K562 (cell line): ENCODE results near the gene IRAG1. TPM values are rescaled to one million over a fixed set of nuclear protein-coding genes. Genes with fewer than 3 reads are reported as not detected.
A peak's percentile ranks its signal among the peaks of the same experiment; 100 is the strongest.

Source experiments
- ATAC-seq: fragments of 200-7000 bp; cut with Tn5 transposase; 3 replicates; pipeline ENCODE4 v1.9.1; 2020; ENCODE audit warnings: moderate library complexity
- Bru-seq: library from RNA; stranded (reverse); fragments of 400-500 nt; gene quantifications from one replicate; lab custom pipeline; 2021; lab: Mats Ljungman, UMichigan
- BruChase-seq, 2 experiments: library from RNA; stranded (reverse); fragments of 400-500 nt; gene quantifications; one replicate each; lab custom pipeline; 2021; lab: Mats Ljungman, UMichigan
- BruUV-seq: library from RNA; stranded (reverse); fragments of 400-500 nt; replicated peaks from 2 replicates; lab custom pipeline; 2021; lab: Mats Ljungman, UMichigan
- CTCF ChIA-PET: fragments of 300-600 bp; formaldehyde crosslinking; extraction: SDS; loops from one replicate; lab custom pipeline; 2021; ENCODE audit warnings: low intra/inter-chr PET ratio; lab: Yijun Ruan, JAX
- POLR2A ChIA-PET: fragments of 300-600, 350-650 bp; sonication (Branson Sonifier 250); formaldehyde crosslinking; extraction: SDS; loops from one replicate; lab custom pipeline; 2021; ENCODE audit warnings: antibody characterized with exemption, inconsistent platforms; lab: Yijun Ruan, JAX
- DNase-seq, 4 experiments: peaks; one replicate each; pipeline versions ENCODE4 v3.0.0 to v3.0.0-alpha.2; 2011 to 2018; ENCODE audit warnings: low spot score in 3 of 4, mixed read lengths in 3 of 4; ENCODE audit errors: extremely low read depth in 1 of 4
- FAIRE-seq: peaks from 2 replicates; lab custom pipeline; 2011; peaks lifted over from hg19 to GRCh38; lab: Jason Lieb, UNC
- H2AFZ ChIP-seq: 2 replicates; pipeline ENCODE4 v1.6.0; 2011; ENCODE audit warnings: low read depth, low read length, control low read depth, inconsistent platforms
- H3K27ac ChIP-seq: fragments of 200-600 bp; 3 replicates; pipeline ENCODE4 v1.8.0; 2011; ENCODE audit warnings: low read depth, mild to moderate bottlenecking, control low read depth, inconsistent platforms, low read length, moderate library complexity, mixed read lengths; ENCODE audit errors: extremely low read depth
- H3K27me3 ChIP-seq, 2 experiments: fragments of 300-600 bp in 1 of 2; 2 replicates in 1 of 2; 3 replicates in 1 of 2; pipeline versions ENCODE4 v1.6.0 to v1.8.0; 2011; ENCODE audit warnings: inconsistent platforms in 2 of 2, low read length in 2 of 2, mild to moderate bottlenecking in 1 of 2, mixed read lengths in 1 of 2, moderate library complexity in 1 of 2; ENCODE audit not compliant: control insufficient read depth in 2 of 2, insufficient read depth in 2 of 2
- H3K36me3 ChIP-seq: fragments of 300-600 bp; 3 replicates; pipeline ENCODE4 v1.8.0; 2011; ENCODE audit warnings: mild to moderate bottlenecking, low read length, inconsistent platforms; ENCODE audit not compliant: control insufficient read depth, insufficient read depth
- H3K4me1 ChIP-seq, 2 experiments: fragments of 200-600 bp in 1 of 2; replicated peaks in 1 of 2; 2 replicates in 1 of 2; 3 replicates in 1 of 2; pipeline versions ENCODE4 v1.5.1 to v1.8.0; 2011; ENCODE audit warnings: inconsistent platforms in 2 of 2, low read length in 2 of 2, mild to moderate bottlenecking in 1 of 2, mixed read lengths in 1 of 2, moderate library complexity in 1 of 2; ENCODE audit not compliant: control insufficient read depth in 2 of 2, insufficient read depth in 2 of 2
- H3K4me2 ChIP-seq: 2 replicates; pipeline ENCODE4 v1.6.1; 2011; ENCODE audit warnings: low read length, control low read depth, inconsistent platforms, mixed read lengths; ENCODE audit not compliant: insufficient read depth
- H3K4me3 ChIP-seq: fragments of 200-600 bp; sonication (generic), shearing (Covaris generic); 2 replicates; pipeline ENCODE4 v1.5.1; 2016; ENCODE audit warnings: control low read depth, inconsistent platforms
- H3K79me2 ChIP-seq: fragments of 200-600 bp; 3 replicates; pipeline ENCODE4 v1.8.0; 2011; ENCODE audit warnings: low read length, inconsistent platforms; ENCODE audit not compliant: control insufficient read depth, insufficient read depth
- H3K9ac ChIP-seq, 2 experiments: 2 replicates each; pipeline versions ENCODE4 v1.6.0 to v1.6.1; 2011; ENCODE audit warnings: low read depth in 2 of 2, low read length in 2 of 2, control low read depth in 1 of 2, inconsistent platforms in 1 of 2, mild to moderate bottlenecking in 1 of 2, mixed read lengths in 1 of 2; ENCODE audit not compliant: insufficient read depth in 1 of 2
- H3K9me1 ChIP-seq: one replicate; pipeline ENCODE4 v1.6.0; 2011; ENCODE audit warnings: inconsistent platforms, mild to moderate bottlenecking, low read length, moderate library complexity; ENCODE audit not compliant: control insufficient read depth, insufficient read depth
- H3K9me3 ChIP-seq: replicated peaks from 2 replicates; pipeline ENCODE4 v1.5.1; 2011; ENCODE audit warnings: low read depth, low read length, inconsistent platforms; ENCODE audit not compliant: control insufficient read depth, insufficient read depth
- H4K20me1 ChIP-seq: replicated peaks from 2 replicates; pipeline ENCODE4 v1.6.1; 2011; ENCODE audit warnings: low read length, inconsistent platforms, mixed read lengths; ENCODE audit not compliant: control insufficient read depth, insufficient read depth
- ARID1B ChIP-seq: fragments of 450-650 bp; IDR thresholded peaks from 2 replicates; pipeline ENCODE4 v1.6.1; 2016; ENCODE audit warnings: antibody characterized with exemption, mild to moderate bottlenecking, inconsistent platforms
- BCOR ChIP-seq: fragments of 450-650 bp; IDR thresholded peaks from 2 replicates; pipeline ENCODE4 v1.6.1; 2016
- CBX1 ChIP-seq: sonication (generic); IDR thresholded peaks from 2 replicates; pipeline ENCODE4 v1.6.1; 2016; ENCODE audit warnings: antibody characterized with exemption, low read depth, mild to moderate bottlenecking
- CCAR2 ChIP-seq: fragments of 200-400 bp; formaldehyde crosslinking; IDR thresholded peaks from 2 replicates; pipeline ENCODE4 v1.6.1; 2017; ENCODE audit warnings: mild to moderate bottlenecking, low read depth, low read length
- CEBPB ChIP-seq: fragments of 450-650 bp; IDR thresholded peaks from 2 replicates; pipeline ENCODE4 v1.6.1; 2016; ENCODE audit warnings: missing genetic modification characterization, missing compliant biosample characterization
- ELF4 ChIP-seq: fragments of 450-650 bp; formaldehyde crosslinking; IDR thresholded peaks from 2 replicates; pipeline ENCODE4 v1.4.0; 2022; ENCODE audit warnings: missing genetic modification characterization
- ESRRA ChIP-seq: fragments of 450-650 bp; IDR thresholded peaks from 2 replicates; pipeline ENCODE4 v1.6.1; 2014; ENCODE audit warnings: low read depth, mild to moderate bottlenecking, moderate library complexity, borderline replicate concordance
- FOXK2 ChIP-seq, 2 experiments: fragments of 450-650 bp; IDR thresholded peaks in 1 of 2; conservative IDR thresholded peaks in 1 of 2; 2 replicates each; pipeline ENCODE4 v1.6.1; 2016; ENCODE audit warnings: low read depth in 2 of 2, mild to moderate bottlenecking in 1 of 2
- HDAC1 ChIP-seq, 2 experiments: fragments of 450-650 bp; IDR thresholded peaks; 2 replicates each; pipeline ENCODE4 v1.6.1; 2016 to 2017; ENCODE audit warnings: inconsistent platforms in 1 of 2, mild to moderate bottlenecking in 1 of 2, moderate library complexity in 1 of 2
- POLR2AphosphoS5 ChIP-seq: IDR thresholded peaks from 2 replicates; pipeline ENCODE4 v1.6.1; 2011; ENCODE audit warnings: mild to moderate bottlenecking, low read depth, low read length, moderate library complexity; ENCODE audit not compliant: control insufficient read depth, insufficient read depth
- RFX1 ChIP-seq: fragments of 450-650 bp; IDR thresholded peaks from 2 replicates; pipeline ENCODE4 v1.6.1; 2016; ENCODE audit warnings: mild to moderate bottlenecking, moderate library complexity
- TAL1 ChIP-seq: fragments of 450-650 bp; IDR thresholded peaks from 2 replicates; pipeline ENCODE4 v1.6.1; 2016; ENCODE audit warnings: mild to moderate bottlenecking
- THRA ChIP-seq: fragments of 450-650 bp; IDR thresholded peaks from 2 replicates; pipeline ENCODE4 v1.6.1; 2017; ENCODE audit warnings: mild to moderate bottlenecking, moderate library complexity
- ZFP1 ChIP-seq: fragments of 450-650 bp; formaldehyde crosslinking; IDR thresholded peaks from 2 replicates; pipeline ENCODE4 v1.4.0; 2020; ENCODE audit warnings: mild to moderate bottlenecking, mixed read lengths
- ZNF217 ChIP-seq: sonication (generic); formaldehyde crosslinking; IDR thresholded peaks from 2 replicates; pipeline ENCODE4 v1.8.0; 2022; ENCODE audit warnings: mild to moderate bottlenecking, missing genetic modification reagents
- ZNF589 ChIP-seq: fragments of 200-800 bp; sonication (Bioruptor generic); IDR thresholded peaks from 2 replicates; pipeline ENCODE4 v1.6.1; 2016; ENCODE audit warnings: low read depth, missing genetic modification characterization, missing compliant biosample characterization
- whole genome bisulfite sequencing: fragments of 100-300 bp; shearing (Covaris generic); methylation state at CpG from one replicate; pipeline ENCODE4 v1.1.6; 2016; ENCODE audit warnings: low coverage, mixed read lengths; ENCODE audit not compliant: insufficient coverage; ENCODE audit errors: missing lambda C conversion rate; 5-methylcytosine and 5-hydroxymethylcytosine counted together
- in situ Hi-C: fragments of 300-500 bp; cut with MboI; formaldehyde crosslinking; loops from 4 replicates; pipeline ENCODE4 v1.15.0; 2018; ENCODE audit warnings: inconsistent platforms, mixed read lengths
- intact Hi-C: fragments of 100-400 bp; cut with micrococcal nuclease; formaldehyde crosslinking; loops from 2 replicates; pipeline ENCODE4 v1.14.2; 2022
- long read RNA-seq, 3 experiments: library from polyadenylated mRNA in 2 of 3; library from RNA in 1 of 3; unstranded in 2 of 3; stranded (forward) in 1 of 3; transcript quantifications; one replicate each; pipeline ENCODE4 v2.0.0, GENCODE V29; 2019 to 2022
- polyA minus RNA-seq, 3 experiments: library from RNA; depleted of rRNA, polyadenylated mRNA; stranded (reverse); fragments of >200 nt; gene quantifications; 2 replicates each; pipeline ENCODE4 v1.2.3, GENCODE V29; 2011
- polyA plus RNA-seq, 8 experiments: library from polyadenylated mRNA; depleted of rRNA in 4 of 8; stranded (reverse) in 5 of 8; unstranded in 3 of 8; fragments of >200 nt; fragmentation: Nextera tagmentation in 2 of 8; fragmentation: Illumina TruSeq in 1 of 8; extraction: Ambion mirVana in 2 of 8; extraction: Trizol in 1 of 8; gene quantifications; 2 replicates each; pipeline versions ENCODE4 v1.2.1 to v1.2.3, GENCODE V29; 2011 to 2014; ENCODE audit warnings: inconsistent platforms in 1 of 8, missing spikeins in 1 of 8
- total RNA-seq, 7 experiments: library from RNA; depleted of rRNA in 6 of 7; stranded (reverse); fragments of >200 nt in 6 of 7; fragmentation: Illumina TruSeq in 2 of 7; extraction: Trizol in 2 of 7; gene quantifications; 2 replicates each; pipeline versions ENCODE4 v1.2.1 to v1.2.3, GENCODE V29; 2011 to 2021; ENCODE audit warnings: low replicate concordance in 1 of 7

IRAG1 gene
- total RNA-seq (2011; cell fraction: chromatin; rRNA removed; ENCODE audit: low replicate concordance) = 0.07 and 0.23 TPM in 2 replicates
- 0.17 and 0.26 TPM in 2 replicates for total RNA-seq (2011; cell fraction: nucleolus; rRNA removed)
- total RNA-seq (2011; cell fraction: nucleoplasm; rRNA removed) = 0.15 TPM in 2 replicates
- total RNA-seq (2014; rRNA removed) (0.04 TPM in 1 of 2 replicates, not detected in the other), total RNA-seq (2014; rRNA removed; fragmentation: Illumina TruSeq; extraction: Trizol) (0.07 and 0.22 TPM in 2 replicates), total RNA-seq (2015; rRNA removed; fragmentation: Illumina TruSeq; extraction: Trizol) (0.08 and 0.11 TPM in 2 replicates), total RNA-seq (2021) (0.22 and 0.27 TPM in 2 replicates), polyA plus RNA-seq (2011; rRNA removed) (0.11 and 0.14 TPM in 2 replicates), polyA plus RNA-seq (2014; fragmentation: Illumina TruSeq; extraction: Trizol) (0.07 and 0.10 TPM in 2 replicates), polyA plus RNA-seq (2014; fragmentation: Nextera tagmentation; extraction: Ambion mirVana) (under 1 TPM; 0.01 TPM), polyA plus RNA-seq (2014; rRNA removed) (0.01 TPM in 1 of 2 replicates, not detected in the other), polyA minus RNA-seq (2011; rRNA and poly(A)+ RNA removed) (0.07 and 0.45 TPM in 2 replicates), Bru-seq, nascent RNA (percentile 16 among the genes with signal in this experiment), BruChase-seq, experiment 1, labeled RNA remaining after a 2-hour chase (percentile 12 among the genes with signal in this experiment), BruChase-seq, experiment 2, labeled RNA remaining after a 6-hour chase (percentile 13 among the genes with signal in this experiment)
- 0.10 and 0.16 TPM in 2 replicates for polyA plus RNA-seq (2011; cell fraction: cytosol; rRNA removed)
- 0.10 TPM in 2 replicates for polyA plus RNA-seq (2011; cell fraction: nucleus; rRNA removed)
- 0.08 and 0.15 TPM in 2 replicates for polyA plus RNA-seq (2012)
- polyA minus RNA-seq (2011; cell fraction: cytosol; rRNA and poly(A)+ RNA removed) = not detected in 2 replicates
- polyA minus RNA-seq (2011; cell fraction: nucleus; rRNA and poly(A)+ RNA removed) = under 0.01 and 0.11 TPM in 2 replicates
- long read RNA-seq, experiment 1 = 0 reads
- long read RNA-seq, experiment 2 = 0 reads
- long read RNA-seq, experiment 3 = 0 reads

GRCh38 chr11:10693509-10694081, at the start of gene IRAG1:
TSS of gene IRAG1 (minus strand) at chr11:10693755. CDS start at chr11:10693602, 153 bp downstream.
- CTCF ChIA-PET = no interaction called here
- WGBS = 35% methylated on average over 17 of the region's 18 CpGs
- no peak for FAIRE-seq

More at GRCh38 chr11:10693509-10694081, at the start of gene IRAG1:
- Histone ChIP-seq H3K9ac (peak within 1 kb of the TSS in 1 of 2 experiments; percentile 26; a peak in 1 of 4 replicates), H3K4me2 (no peak within 1 kb of the TSS), H3K4me1 (peaks cover 6 to 10% of the 10 kb centered on the region in 2 experiments; a peak in 4 of 5 replicates), H3K27me3 (peaks cover 0 to 10% of the 10 kb centered on the region in 2 experiments; a peak in 2 of 5 replicates), H3K36me3 (no peaks in the 10 kb centered on the region), H3K9me1 (no peaks in the 10 kb centered on the region), H3K9me3 (no peaks in the 10 kb centered on the region), H3K27ac (no peak within 1 kb of the TSS), H3K4me3 (no peak within 1 kb of the TSS), H4K20me1 (no peaks in the 10 kb centered on the region), H3K79me2 (no peaks in the 10 kb centered on the region), H2AFZ (no peak within 1 kb of the TSS)
- ATAC-seq (no peak; the same call in 2 of the 3 replicates), DNase-seq (no peak)
- TF ChIP-seq ZNF217 (CRISPR knock-in tag) (no peak), ELF4 (CRISPR knock-in tag) (no peak), ZNF589 (CRISPR knock-in tag) (no peak), ARID1B (no peak), CBX1 (no peak), CCAR2 (no peak), THRA (no peak), BCOR (no peak), POLR2AphosphoS5 (no peak), RFX1 (no peak), CEBPB (no peak), TAL1 (no peak), HDAC1 (IDR thresholded peaks at IDR 0.05) (no peak), ESRRA (no peak), ZFP1 (CRISPR knock-in tag) (no peak), FOXK2 (conservative IDR thresholded peaks at IDR 0.05 in 1 of 2, IDR thresholded peaks at IDR 0.05 in 1 of 2; ENCODE audit: low read depth in 2 of 2) (no peak)
- intact Hi-C loops (no loop called here), in situ Hi-C loops (no loop called here)
- POLR2A ChIA-PET = interaction anchor here (0.6 kb wide), 1 partner anchor 479 kb away, joined by 3 read pairs; no protein-coding TSS in a partner anchor
- no TSS peak for BruUV-seq
